HG03064 (cell line): ENCODE data around the gene NEU4.
"Not testable (repeated sequence)": the region's sequence is repeated elsewhere in the genome, so short reads cannot be mapped to it uniquely, and the experiment has no call there.

Experiments used
- ATAC-seq: cut with Tn5 transposase; IDR thresholded peaks from one replicate; pipeline ENCODE4 v1.9.1; 2021; ENCODE audit warnings: low read depth; ENCODE audit not compliant: unreplicated experiment

The NEU4 gene

GRCh38 chr2:241808721-241809382, at the start of gene NEU4:
Gene NEU4 (plus strand): TSS chr2:241809193. CDS start chr2:241814485, 5,292 bp downstream.
- ATAC-seq = no peak

GRCh38 chr2:241759893-241760292, 49.1 kb upstream of the NEU4 start:
- not testable (repeated sequence) for ATAC-seq

GRCh38 chr2:241760301-241760771, 48.7 kb upstream of the NEU4 start:
- no peak for ATAC-seq

GRCh38 chr2:241762321-241762932, 46.6 kb upstream of the NEU4 start:
- ATAC-seq = no peak

GRCh38 chr2:241762933-241763369, 46.0 kb upstream of the NEU4 start:
- no peak for ATAC-seq

GRCh38 chr2:241763551-241764274, 45.3 kb upstream of the NEU4 start:
- ATAC-seq = no peak

GRCh38 chr2:241764275-241765241, 44.4 kb upstream of the NEU4 start:
- no peak for ATAC-seq

GRCh38 chr2:241767464-241768250, 41.3 kb upstream of the NEU4 start:
- ATAC-seq = no peak

- ATAC-seq = no peak
These were observed 40.7 kb upstream of the NEU4 start for GRCh38 chr2:241768251-241768711.

- ATAC-seq = no peak
These were observed 40.1 kb upstream of the NEU4 start for GRCh38 chr2:241768850-241769249.

GRCh38 chr2:241769819-241770184, 39.2 kb upstream of the NEU4 start:
- no peak for ATAC-seq

- no peak for ATAC-seq
These were observed 38.6 kb upstream of the NEU4 start for GRCh38 chr2:241770185-241770935.

- no peak for ATAC-seq
These were observed 38.1 kb upstream of the NEU4 start for GRCh38 chr2:241770936-241771285.

- ATAC-seq = no peak
These were observed 37.5 kb upstream of the NEU4 start for GRCh38 chr2:241771286-241772062.

GRCh38 chr2:241772063-241772499, 36.9 kb upstream of the NEU4 start:
- ATAC-seq = no peak

- ATAC-seq = no peak
These were observed 35.2 kb upstream of the NEU4 start for GRCh38 chr2:241773511-241774418.
